Loucy (cell line): Measurements from ENCODE around the gene BIN1.

Experiments
- H2AFZ ChIP-seq: fragments of 200-600 bp; sonication (generic); 2 replicates; pipeline ENCODE4 v1.6.0; 2016; ENCODE audit warnings: antibody characterized with exemption, mild to moderate bottlenecking, low read length, moderate library complexity
- H3F3A ChIP-seq: fragments of 200-600 bp; 2 replicates; pipeline ENCODE4 v1.6.0; 2016; ENCODE audit warnings: antibody characterized with exemption, low read depth, mild to moderate bottlenecking
- H3K27me3 ChIP-seq: fragments of 200-600 bp; sonication (generic); 2 replicates; pipeline ENCODE4 v1.6.1; 2014; ENCODE audit warnings: low read length, mild to moderate bottlenecking; ENCODE audit not compliant: insufficient read depth, poor library complexity, severe bottlenecking
- H3K36me3 ChIP-seq: fragments of 200-600 bp; sonication (generic); 2 replicates; pipeline ENCODE4 v1.6.1; 2016; ENCODE audit warnings: low read length; ENCODE audit not compliant: insufficient read depth
- H3K4me1 ChIP-seq: fragments of 200-600 bp; sonication (generic); 2 replicates; pipeline ENCODE4 v1.5.1; 2014; ENCODE audit warnings: low read length, mild to moderate bottlenecking; ENCODE audit not compliant: insufficient read depth, poor library complexity, severe bottlenecking
- H3K4me2 ChIP-seq: fragments of 200-600 bp; sonication (generic); 2 replicates; pipeline ENCODE4 v1.6.0; 2014; ENCODE audit warnings: antibody characterized with exemption, low read length, low read depth, mild to moderate bottlenecking; ENCODE audit not compliant: poor library complexity, severe bottlenecking
- H3K4me3 ChIP-seq: fragments of 200-600 bp; sonication (generic); 2 replicates; pipeline ENCODE4 v1.5.1; 2014; ENCODE audit warnings: low read length, mild to moderate bottlenecking, mixed read lengths; ENCODE audit not compliant: poor library complexity, severe bottlenecking
- H3K79me2 ChIP-seq: fragments of 200-600 bp; sonication (generic); 2 replicates; pipeline ENCODE4 v1.6.1; 2014; ENCODE audit warnings: low read length; ENCODE audit not compliant: insufficient read depth
- H3K9ac ChIP-seq: fragments of 200-600 bp; sonication (generic); 2 replicates; pipeline ENCODE4 v1.6.0; 2014; ENCODE audit warnings: mild to moderate bottlenecking, low read depth, low read length, moderate library complexity; ENCODE audit not compliant: poor library complexity, severe bottlenecking
- H3K9me2 ChIP-seq: fragments of 200-600 bp; sonication (generic); replicated peaks from 2 replicates; pipeline ENCODE4 v1.6.1; 2016; ENCODE audit warnings: low read depth, low read length, mixed read lengths
- H3K9me3 ChIP-seq: fragments of 200-600 bp; sonication (generic); 2 replicates; pipeline ENCODE4 v1.6.1; 2014; ENCODE audit warnings: mild to moderate bottlenecking, antibody characterized with exemption, low read length, low read depth; ENCODE audit not compliant: insufficient read depth
- H4K20me1 ChIP-seq: fragments of 200-600 bp; sonication (generic); 2 replicates; pipeline ENCODE4 v1.6.0; 2014; ENCODE audit warnings: antibody characterized with exemption, low read length, mild to moderate bottlenecking; ENCODE audit not compliant: insufficient read depth, poor library complexity, severe bottlenecking
- EZH2phosphoT487 ChIP-seq: fragments of 200-600 bp; IDR thresholded peaks from 2 replicates; pipeline ENCODE4 v1.6.1; 2018; ENCODE audit warnings: antibody characterized with exemption, mild to moderate bottlenecking, moderate library complexity, borderline replicate concordance
- TF ChIP-seq, protein P1 (sequence below): fragments of 200-600 bp; sonication (generic); conservative IDR thresholded peaks from 2 replicates; pipeline ENCODE4 v1.5.1; 2014; ENCODE audit warnings: mild to moderate bottlenecking, antibody characterized with exemption, low read length

The BIN1 gene

DNA sequence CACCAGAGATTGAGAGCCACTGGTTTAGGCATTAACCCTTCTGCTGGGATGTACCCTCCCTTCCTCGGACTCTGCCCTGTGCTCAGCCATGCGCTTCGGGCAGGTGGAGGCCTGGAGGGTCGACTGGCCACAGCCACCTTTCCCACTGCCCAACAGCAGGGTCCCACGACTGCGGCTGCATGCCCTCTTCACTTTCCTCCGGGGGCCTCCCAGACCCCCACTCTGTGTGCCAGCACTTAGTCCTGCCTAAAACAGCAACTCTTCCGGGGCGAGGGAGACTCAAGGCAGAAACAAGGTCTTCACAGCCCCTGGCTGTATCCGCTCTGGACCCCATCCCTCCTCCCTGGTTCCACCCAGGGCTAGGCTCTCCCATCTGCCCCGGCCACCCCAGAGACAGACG is 31.3 kb upstream of the BIN1 start:
- no peaks in the 10 kb centered on the region for H3K9me3 ChIP-seq

DNA sequence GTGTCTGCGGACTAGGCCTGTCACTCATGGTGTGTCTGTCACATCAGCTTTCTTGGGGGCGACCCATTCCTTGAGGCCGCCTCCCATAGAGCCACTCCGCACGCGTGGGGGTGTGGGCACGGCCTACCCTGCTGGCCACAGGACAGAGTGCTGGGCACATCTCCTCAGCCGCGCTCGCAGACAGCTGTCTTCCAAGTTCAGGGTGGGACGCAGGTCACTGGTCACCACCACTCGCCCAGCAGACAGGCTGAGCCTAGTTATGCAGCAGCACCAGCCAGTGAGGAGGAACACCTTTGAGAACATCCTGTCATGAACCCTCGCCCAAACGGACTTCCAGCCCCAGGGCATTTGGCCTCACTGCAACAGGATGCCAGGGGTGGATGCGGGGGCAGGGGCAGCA is 30.8 kb upstream of the BIN1 start:
- Histone ChIP-seq H3K9me3 (no peaks in the 10 kb centered on the region), H3K27me3 (no peaks in the 10 kb centered on the region), H3K9ac (no peak overlapping the region), H3K4me1 (peaks cover 6% of the 10 kb centered on the region), H3K9me2 (no peaks in the 10 kb centered on the region), H3F3A (peaks cover 3% of the 10 kb centered on the region; the same call in 1 of the 2 replicates), H3K79me2 (no peaks in the 10 kb centered on the region), H3K4me3 (no peak overlapping the region), H3K36me3 (no peaks in the 10 kb centered on the region), H2AFZ (no peak overlapping the region), H4K20me1 (no peaks in the 10 kb centered on the region), H3K4me2 (no peak overlapping the region)
- TF ChIP-seq EZH2phosphoT487 = no peak
- TF ChIP-seq, protein P1, sequence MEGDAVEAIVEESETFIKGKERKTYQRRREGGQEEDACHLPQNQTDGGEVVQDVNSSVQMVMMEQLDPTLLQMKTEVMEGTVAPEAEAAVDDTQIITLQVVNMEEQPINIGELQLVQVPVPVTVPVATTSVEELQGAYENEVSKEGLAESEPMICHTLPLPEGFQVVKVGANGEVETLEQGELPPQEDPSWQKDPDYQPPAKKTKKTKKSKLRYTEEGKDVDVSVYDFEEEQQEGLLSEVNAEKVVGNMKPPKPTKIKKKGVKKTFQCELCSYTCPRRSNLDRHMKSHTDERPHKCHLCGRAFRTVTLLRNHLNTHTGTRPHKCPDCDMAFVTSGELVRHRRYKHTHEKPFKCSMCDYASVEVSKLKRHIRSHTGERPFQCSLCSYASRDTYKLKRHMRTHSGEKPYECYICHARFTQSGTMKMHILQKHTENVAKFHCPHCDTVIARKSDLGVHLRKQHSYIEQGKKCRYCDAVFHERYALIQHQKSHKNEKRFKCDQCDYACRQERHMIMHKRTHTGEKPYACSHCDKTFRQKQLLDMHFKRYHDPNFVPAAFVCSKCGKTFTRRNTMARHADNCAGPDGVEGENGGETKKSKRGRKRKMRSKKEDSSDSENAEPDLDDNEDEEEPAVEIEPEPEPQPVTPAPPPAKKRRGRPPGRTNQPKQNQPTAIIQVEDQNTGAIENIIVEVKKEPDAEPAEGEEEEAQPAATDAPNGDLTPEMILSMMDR = no peak

More for the DNA sequence above, 31.3 kb upstream of the BIN1 start:
- no peaks in the 10 kb centered on the region for H3K27me3 ChIP-seq
- TF ChIP-seq, protein P1 = no peak
- TF ChIP-seq EZH2phosphoT487 = no peak
- no peaks in the 10 kb centered on the region for H3K36me3 ChIP-seq
- H2AFZ ChIP-seq = no peak overlapping the region
- no peak overlapping the region for H3K9ac ChIP-seq
- no peaks in the 10 kb centered on the region for H3K9me2 ChIP-seq
- H3F3A ChIP-seq = peaks cover 3% of the 10 kb centered on the region; the same call in 1 of the 2 replicates
- peaks cover 6% of the 10 kb centered on the region for H3K4me1 ChIP-seq
- no peaks in the 10 kb centered on the region for H3K79me2 ChIP-seq
- H4K20me1 ChIP-seq = no peaks in the 10 kb centered on the region
- no peak overlapping the region for H3K4me2 ChIP-seq
- no peak overlapping the region for H3K4me3 ChIP-seq

DNA sequence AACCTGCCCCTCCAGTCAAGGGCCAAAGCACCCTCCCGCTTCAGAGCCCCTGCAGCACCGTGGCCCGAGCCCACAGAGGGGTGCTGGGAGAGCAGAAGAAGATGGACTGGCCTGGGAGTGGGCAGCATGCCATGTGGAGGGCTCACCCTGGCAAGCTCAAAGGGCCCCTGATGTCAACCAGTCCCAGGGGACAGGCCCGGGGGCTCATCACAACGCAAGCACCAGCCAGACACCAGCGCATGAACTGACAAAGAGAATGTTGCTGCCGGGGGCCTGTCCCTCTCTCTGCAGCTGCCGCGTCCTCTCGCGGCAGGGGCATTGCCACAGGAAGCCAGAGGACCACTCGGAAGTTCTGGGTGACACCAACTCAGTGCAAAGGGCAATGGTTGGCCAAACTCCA is 30.3 kb upstream of the BIN1 start:
- Histone ChIP-seq H3K79me2 (no peaks in the 10 kb centered on the region), H2AFZ (no peak overlapping the region), H3K4me2 (no peak overlapping the region), H3K36me3 (no peaks in the 10 kb centered on the region), H3K4me1 (peaks cover 6% of the 10 kb centered on the region), H3K9me2 (no peaks in the 10 kb centered on the region), H3F3A (peaks cover 3% of the 10 kb centered on the region; the same call in 1 of the 2 replicates), H3K27me3 (no peaks in the 10 kb centered on the region), H3K9me3 (no peaks in the 10 kb centered on the region), H3K9ac (no peak overlapping the region), H3K4me3 (no peak overlapping the region), H4K20me1 (no peaks in the 10 kb centered on the region)
- TF ChIP-seq, protein P1 = no peak
